ENCODE data around the gene PTK6. TPM values are rescaled to one million over a fixed set of nuclear protein-coding genes. Genes with fewer than 3 reads are reported as not detected.

The PTK6 gene
- total and polyA plus RNA-seq, 3 donors from 2014 or later, result 0.26 to 0.37 TPM; not detected in 1

DNA sequence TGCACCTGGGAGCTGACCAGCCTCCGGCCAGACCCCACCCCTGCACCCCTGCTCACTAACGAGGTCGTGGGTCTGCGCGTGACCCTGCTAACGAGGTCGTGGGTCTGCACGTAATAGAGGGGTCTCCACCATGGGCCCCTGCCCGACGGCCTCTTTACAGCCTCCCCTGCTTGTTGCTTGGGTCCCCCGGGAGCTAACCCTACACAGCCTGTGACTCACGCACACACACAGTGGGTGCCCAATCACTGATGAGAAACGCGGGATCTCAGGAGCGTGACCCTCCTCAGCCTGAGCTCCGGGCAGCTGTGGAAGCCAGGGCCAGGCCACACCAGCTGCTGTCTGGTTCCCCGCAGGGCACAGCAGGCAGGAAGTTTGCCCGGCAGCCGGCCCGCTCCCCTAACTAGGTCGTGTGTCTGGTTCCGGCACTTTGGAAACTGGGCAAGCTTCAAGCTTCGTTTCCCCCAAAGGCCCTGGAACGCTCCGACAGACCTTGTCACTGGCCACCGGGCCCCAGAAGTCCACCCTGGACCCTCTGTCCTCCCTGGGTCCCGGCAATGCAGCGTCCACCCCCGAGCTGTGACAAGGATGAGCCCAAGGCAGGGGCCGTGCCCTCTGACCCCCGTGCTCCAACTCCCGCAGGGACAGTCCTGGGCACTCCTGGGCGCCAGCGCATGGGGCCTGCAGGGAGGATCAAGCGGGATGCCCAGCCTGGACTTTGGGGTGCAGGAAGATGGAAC, 767 bp downstream of the PTK6 start:
- DNase-seq, result no peak
- no peak overlapping the region for H3K4me3 ChIP-seq
- no peak overlapping the region for H3K27ac ChIP-seq
- intact Hi-C loops (cut with DNase I; ENCODE audit: low total_unique reads), result loop anchor here (5.0 kb wide), 1 partner anchor 441 kb away; the partner anchor contains the start of gene SAMD10
- no peak for TF ChIP-seq POLR2A (IDR thresholded peaks at IDR 0.05)
- no peak for TF ChIP-seq CTCF (IDR thresholded peaks at IDR 0.05)
- no peaks in the 10 kb centered on the region for H3K36me3 ChIP-seq (ENCODE audit: low read depth, missing control alignments)
- H3K4me1 ChIP-seq, result peaks cover 10% of the 10 kb centered on the region
- 54 to 62% methylated on average over 17 to 35 of the region's 35 CpGs for WGBS, 2 donors
- H3K27me3 ChIP-seq, result no peaks in the 10 kb centered on the region
- no peaks in the 10 kb centered on the region for H3K9me3 ChIP-seq

- H3K4me3 ChIP-seq, result no peak overlapping the region
- H3K27ac ChIP-seq, result no peak overlapping the region
- WGBS, 2 donors, result 62% methylated on average over 36 of the region's 49 CpGs; no CpG with 5 or more reads in 1 of the 2 donors
- no peaks in the 10 kb centered on the region for H3K36me3 ChIP-seq (ENCODE audit: low read depth, missing control alignments)
- H3K9me3 ChIP-seq, result no peaks in the 10 kb centered on the region
- H3K27me3 ChIP-seq, result no peaks in the 10 kb centered on the region
- TF ChIP-seq POLR2A (IDR thresholded peaks at IDR 0.05), result no peak
- TF ChIP-seq CTCF (IDR thresholded peaks at IDR 0.05), result no peak
- peaks cover 10% of the 10 kb centered on the region for H3K4me1 ChIP-seq
- no peak for DNase-seq
- intact Hi-C loops (cut with DNase I; ENCODE audit: low total_unique reads), result loop anchor here (5.0 kb wide), 1 partner anchor 442 kb away; the partner anchor contains the start of gene SAMD10
These were observed 2.1 kb downstream of the PTK6 start for GRCh38 chr20:63534831-63535651.

DNA sequence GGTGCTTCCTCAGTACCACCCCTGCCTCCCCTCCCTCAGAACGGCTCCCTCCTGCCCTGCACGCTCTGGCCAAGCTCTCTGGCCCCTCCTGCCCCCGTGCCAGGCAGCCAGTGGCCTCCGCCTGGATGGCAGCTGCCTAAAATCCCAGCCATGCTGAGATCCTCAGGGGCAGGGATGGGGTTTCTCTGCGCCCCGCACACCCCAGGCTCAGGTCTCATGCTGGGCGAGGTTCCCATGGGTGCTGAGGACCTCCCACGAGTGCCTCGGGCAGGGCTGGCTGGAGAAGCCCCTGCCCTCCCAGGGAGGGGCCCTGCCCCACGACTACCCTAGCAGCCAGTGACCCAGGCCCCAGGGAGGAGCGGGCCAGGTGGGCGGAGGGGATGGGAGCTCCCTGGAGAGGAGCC, 2.7 kb downstream of the PTK6 start:
- H3K27me3 ChIP-seq, result no peaks in the 10 kb centered on the region
- TF ChIP-seq CTCF (IDR thresholded peaks at IDR 0.05), result no peak
- no peak for TF ChIP-seq POLR2A (IDR thresholded peaks at IDR 0.05)
- WGBS, 2 donors, result 46 to 59% methylated on average over 8 to 12 of the region's 12 CpGs
- intact Hi-C loops (cut with DNase I; ENCODE audit: low total_unique reads), result no loop called here
- no peak for DNase-seq
- peaks cover 10% of the 10 kb centered on the region for H3K4me1 ChIP-seq
- no peak overlapping the region for H3K27ac ChIP-seq
- no peaks in the 10 kb centered on the region for H3K9me3 ChIP-seq
- no peaks in the 10 kb centered on the region for H3K36me3 ChIP-seq (ENCODE audit: low read depth, missing control alignments)
- H3K4me3 ChIP-seq, result no peak overlapping the region

DNA sequence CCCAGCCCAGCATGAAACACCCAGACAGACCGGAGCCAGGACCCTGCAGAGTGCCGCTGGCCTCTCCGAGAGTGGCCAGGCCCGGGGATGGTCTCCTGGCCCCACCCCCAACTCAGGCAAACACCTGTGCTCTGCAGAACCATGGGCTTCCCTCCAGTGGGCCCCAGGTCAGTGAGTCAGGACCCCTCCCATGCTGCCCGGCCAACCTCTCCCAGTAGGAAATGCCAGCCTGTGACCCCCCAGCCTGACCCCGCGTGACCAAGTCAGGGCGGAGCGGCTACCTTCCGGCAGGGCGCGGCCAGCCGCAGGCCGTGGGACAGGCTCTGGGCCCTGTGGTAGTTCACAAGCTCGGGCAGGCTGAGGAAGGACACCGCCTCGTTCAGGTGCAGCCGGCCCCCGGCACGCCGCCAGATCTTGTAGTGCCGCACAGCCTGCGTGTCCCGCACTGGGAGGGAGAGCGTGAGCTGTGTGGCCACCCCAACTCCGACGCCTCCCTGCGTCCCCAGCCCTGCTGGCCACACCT, 3.2 kb downstream of the PTK6 start:
- no peaks in the 10 kb centered on the region for H3K9me3 ChIP-seq
- no peak overlapping the region for H3K4me3 ChIP-seq
- no peak for DNase-seq
- intact Hi-C loops (cut with DNase I; ENCODE audit: low total_unique reads), result no loop called here
- WGBS, 2 donors, result 68 to 70% methylated on average over 4 to 26 of the region's 28 CpGs
- no peak overlapping the region for H3K27ac ChIP-seq
- TF ChIP-seq POLR2A (IDR thresholded peaks at IDR 0.05), result no peak
- no peak for TF ChIP-seq CTCF (IDR thresholded peaks at IDR 0.05)
- no peaks in the 10 kb centered on the region for H3K36me3 ChIP-seq (ENCODE audit: low read depth, missing control alignments)
- no peaks in the 10 kb centered on the region for H3K27me3 ChIP-seq
- H3K4me1 ChIP-seq, result peaks cover 10% of the 10 kb centered on the region

Measured in testis (tissue), 3 donors.